Smooth muscle cell (in vitro differentiated cells): Measurements from ENCODE around the gene GOLGA8N. TPM values are rescaled to one million over a fixed set of nuclear protein-coding genes. Genes with fewer than 3 reads are reported as not detected.

Source experiments
- DNase-seq: peaks from one replicate; lab custom pipeline; 2025; ENCODE audit not compliant: unreplicated experiment; lab: John Stamatoyannopoulos, UW
- H2AFZ ChIP-seq: fragments of 200-600 bp; sonication (generic); 2 replicates; pipeline ENCODE4 v1.6.0; 2016; ENCODE audit warnings: antibody characterized with exemption, low read depth, mild to moderate bottlenecking
- H3F3A ChIP-seq: fragments of 200-600 bp; sonication (generic); 2 replicates; pipeline ENCODE4 v1.6.0; 2017; ENCODE audit warnings: antibody characterized with exemption, low read depth
- H3K27ac ChIP-seq: fragments of 200-600 bp; sonication (generic); 2 replicates; pipeline ENCODE4 v1.5.1; 2016; ENCODE audit warnings: low read depth, mild to moderate bottlenecking
- H3K27me3 ChIP-seq: fragments of 200-600 bp; sonication (generic); 2 replicates; pipeline ENCODE4 v1.6.1; 2016; ENCODE audit warnings: low read depth, mild to moderate bottlenecking
- H3K36me3 ChIP-seq: fragments of 200-600 bp; sonication (generic); 2 replicates; pipeline ENCODE4 v1.5.1; 2016; ENCODE audit warnings: low read depth
- H3K4me1 ChIP-seq: fragments of 200-600 bp; sonication (generic); 2 replicates; pipeline ENCODE4 v1.5.1; 2016; ENCODE audit warnings: low read depth
- H3K4me2 ChIP-seq: fragments of 200-600 bp; sonication (generic); 2 replicates; pipeline ENCODE4 v1.6.0; 2016; ENCODE audit warnings: mild to moderate bottlenecking
- H3K4me3 ChIP-seq: fragments of 200-600 bp; sonication (generic); 2 replicates; pipeline ENCODE4 v1.5.1; 2016; ENCODE audit warnings: mild to moderate bottlenecking
- H3K79me2 ChIP-seq: fragments of 200-600 bp; sonication (generic); 2 replicates; pipeline ENCODE4 v1.6.0; 2016; ENCODE audit warnings: low read depth, mild to moderate bottlenecking
- H3K9ac ChIP-seq: fragments of 200-600 bp; sonication (generic); 2 replicates; pipeline ENCODE4 v1.6.0; 2016; ENCODE audit warnings: low read depth
- H3K9me3 ChIP-seq: fragments of 200-600 bp; sonication (generic); replicated peaks from 2 replicates; pipeline ENCODE4 v1.5.1; 2016; ENCODE audit warnings: low read depth
- H4K20me1 ChIP-seq: fragments of 200-600 bp; sonication (generic); 2 replicates; pipeline ENCODE4 v1.6.0; 2016; ENCODE audit warnings: low read depth
- WGBS: methylation state at CpG from one replicate; pipeline ENCODE4 v1.1.7; 2016; ENCODE audit warnings: low lambda C conversion rate; 5-methylcytosine and 5-hydroxymethylcytosine counted together
- polyA plus RNA-seq: library from polyadenylated mRNA; unstranded; fragments of >200 nt; fragmentation: Nextera tagmentation; extraction: Ambion mirVana; gene quantifications from 2 replicates; pipeline ENCODE4 v1.2.1, GENCODE V29; 2016
- total RNA-seq: library from RNA; depleted of rRNA; stranded (reverse); fragments of >200 nt; gene quantifications from 2 replicates; pipeline ENCODE4 v1.2.3, GENCODE V29; 2014
- TF ChIP-seq, protein P1 (sequence below): fragments of 200-600 bp; sonication (generic); IDR thresholded peaks from 2 replicates; pipeline ENCODE4 v1.5.1; 2017; ENCODE audit warnings: borderline replicate concordance, mild to moderate bottlenecking, antibody characterized with exemption; ENCODE audit not compliant: insufficient read depth, poor library complexity, severe bottlenecking

The GOLGA8N gene
- total and polyA plus RNA-seq, 2 experiments from 2014 or later: 0.39 to 3.1 TPM

DNA sequence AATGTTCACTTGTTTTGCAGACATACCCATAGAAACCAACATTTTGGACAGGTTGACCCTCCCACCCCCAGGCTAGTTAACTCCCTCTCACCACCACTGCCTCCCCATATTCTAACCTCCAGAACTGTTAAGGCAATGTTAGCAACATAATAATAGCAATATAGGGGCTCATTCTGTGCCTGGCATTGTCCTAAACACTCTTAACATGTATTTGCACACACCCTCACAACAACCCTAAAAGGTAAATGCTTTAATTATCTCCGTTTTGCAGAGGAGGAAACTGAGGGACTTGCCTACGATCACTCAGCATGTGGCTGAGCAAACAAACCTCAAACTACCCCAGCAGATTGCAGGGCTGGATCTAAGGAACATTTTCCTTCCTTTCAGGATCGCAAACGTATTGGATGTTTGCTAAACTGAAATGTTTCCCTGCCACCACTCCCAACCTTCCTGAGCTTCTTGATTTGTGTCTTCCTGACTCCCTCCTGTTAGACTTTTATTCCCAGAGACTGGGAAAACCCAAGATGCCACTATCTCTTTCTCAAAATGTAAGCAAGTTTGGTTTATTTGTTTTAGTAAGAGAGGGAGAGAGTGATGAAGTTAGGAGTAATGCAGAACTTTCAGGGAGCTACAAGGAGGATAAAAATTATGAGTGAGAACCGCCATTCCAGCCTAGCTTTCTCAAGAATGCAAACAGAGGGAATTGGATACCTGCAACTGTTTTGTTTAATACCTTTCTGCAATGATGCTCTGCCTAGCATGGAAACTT lies 49.6 kb downstream of the GOLGA8N start:
- TF ChIP-seq, protein P1, sequence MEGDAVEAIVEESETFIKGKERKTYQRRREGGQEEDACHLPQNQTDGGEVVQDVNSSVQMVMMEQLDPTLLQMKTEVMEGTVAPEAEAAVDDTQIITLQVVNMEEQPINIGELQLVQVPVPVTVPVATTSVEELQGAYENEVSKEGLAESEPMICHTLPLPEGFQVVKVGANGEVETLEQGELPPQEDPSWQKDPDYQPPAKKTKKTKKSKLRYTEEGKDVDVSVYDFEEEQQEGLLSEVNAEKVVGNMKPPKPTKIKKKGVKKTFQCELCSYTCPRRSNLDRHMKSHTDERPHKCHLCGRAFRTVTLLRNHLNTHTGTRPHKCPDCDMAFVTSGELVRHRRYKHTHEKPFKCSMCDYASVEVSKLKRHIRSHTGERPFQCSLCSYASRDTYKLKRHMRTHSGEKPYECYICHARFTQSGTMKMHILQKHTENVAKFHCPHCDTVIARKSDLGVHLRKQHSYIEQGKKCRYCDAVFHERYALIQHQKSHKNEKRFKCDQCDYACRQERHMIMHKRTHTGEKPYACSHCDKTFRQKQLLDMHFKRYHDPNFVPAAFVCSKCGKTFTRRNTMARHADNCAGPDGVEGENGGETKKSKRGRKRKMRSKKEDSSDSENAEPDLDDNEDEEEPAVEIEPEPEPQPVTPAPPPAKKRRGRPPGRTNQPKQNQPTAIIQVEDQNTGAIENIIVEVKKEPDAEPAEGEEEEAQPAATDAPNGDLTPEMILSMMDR: no peak
- H2AFZ ChIP-seq: peak overlapping the region; percentile 32
- no peaks in the 10 kb centered on the region for H3K4me1 ChIP-seq
- no peaks in the 10 kb centered on the region for H4K20me1 ChIP-seq
- H3K36me3 ChIP-seq: no peaks in the 10 kb centered on the region
- H3K27ac ChIP-seq: no peak overlapping the region
- DNase-seq: no peak
- H3K79me2 ChIP-seq: no peaks in the 10 kb centered on the region
- WGBS: 67% methylated on average over 5 of the region's 5 CpGs
- no peaks in the 10 kb centered on the region for H3K27me3 ChIP-seq
- H3K4me2 ChIP-seq: no peak overlapping the region
- H3K9ac ChIP-seq: no peak overlapping the region
- no peaks in the 10 kb centered on the region for H3F3A ChIP-seq
- H3K4me3 ChIP-seq: no peak overlapping the region
- no peaks in the 10 kb centered on the region for H3K9me3 ChIP-seq

DNA sequence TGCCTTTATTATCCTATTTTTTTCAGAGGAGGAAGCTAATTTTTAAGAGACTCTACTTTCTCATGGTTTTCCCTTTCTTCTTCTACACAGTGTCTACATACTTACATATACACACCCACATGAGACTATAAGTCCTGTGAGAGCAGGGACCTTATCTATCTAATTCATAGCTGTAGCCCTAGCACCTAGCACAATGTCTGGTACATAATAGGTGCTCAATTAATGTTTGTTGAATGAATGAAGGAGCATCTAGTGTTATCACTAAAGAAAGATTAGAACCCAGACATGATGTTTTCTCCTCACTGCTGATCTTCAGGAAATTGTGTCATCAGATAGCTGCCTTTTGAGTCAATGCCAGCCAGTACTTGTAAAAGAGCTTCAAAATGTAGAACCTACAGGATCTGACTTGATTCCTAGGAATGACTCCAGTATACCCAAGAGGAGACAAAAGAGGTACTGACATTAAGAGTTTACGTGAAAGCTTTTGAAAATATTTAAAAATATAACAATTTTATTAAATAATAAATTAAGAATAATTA lies 50.7 kb downstream of the GOLGA8N start:
- H3K4me1 ChIP-seq: no peaks in the 10 kb centered on the region
- TF ChIP-seq, protein P1: no peak
- H3K4me3 ChIP-seq: no peak overlapping the region
- no peaks in the 10 kb centered on the region for H3K36me3 ChIP-seq
- no peak overlapping the region for H2AFZ ChIP-seq
- H3K27ac ChIP-seq: no peak overlapping the region
- no peaks in the 10 kb centered on the region for H3K9me3 ChIP-seq
- H3K9ac ChIP-seq: no peak overlapping the region
- DNase-seq: no peak
- H3K4me2 ChIP-seq: no peak overlapping the region
- H3K79me2 ChIP-seq: no peaks in the 10 kb centered on the region
- WGBS: 85% methylated on average over 1 of the region's 1 CpG
- no peaks in the 10 kb centered on the region for H4K20me1 ChIP-seq
- H3K27me3 ChIP-seq: no peaks in the 10 kb centered on the region
- H3F3A ChIP-seq: no peaks in the 10 kb centered on the region

DNA sequence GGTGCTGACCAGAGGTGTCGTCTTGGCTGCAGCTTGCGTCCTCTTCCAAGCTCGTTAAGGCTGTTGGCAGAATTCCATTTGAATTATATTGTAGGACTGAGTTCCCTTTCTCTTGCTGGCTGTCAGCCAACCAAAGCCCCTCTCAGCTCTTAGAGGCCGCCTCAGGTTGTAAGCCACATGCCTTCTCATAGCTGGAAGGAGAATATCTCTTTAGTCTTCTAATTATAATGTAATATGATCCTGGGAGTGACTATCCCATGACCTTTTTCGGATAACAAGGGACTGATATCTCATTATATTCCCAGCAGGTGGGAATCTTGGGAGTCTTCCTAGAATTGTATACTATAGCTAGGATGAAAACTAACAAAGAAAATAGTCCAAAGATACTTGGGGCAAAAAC lies 53.0 kb downstream of the GOLGA8N start:
- H3F3A ChIP-seq: no peaks in the 10 kb centered on the region
- H3K4me2 ChIP-seq: no peak overlapping the region
- no peak overlapping the region for H3K4me3 ChIP-seq
- no peak for DNase-seq
- no peak overlapping the region for H3K27ac ChIP-seq
- 74% methylated on average over 5 of the region's 5 CpGs for WGBS
- H3K79me2 ChIP-seq: no peaks in the 10 kb centered on the region
- no peak overlapping the region for H3K9ac ChIP-seq
- H3K4me1 ChIP-seq: no peaks in the 10 kb centered on the region
- H3K9me3 ChIP-seq: no peaks in the 10 kb centered on the region
- H3K36me3 ChIP-seq: no peaks in the 10 kb centered on the region
- H2AFZ ChIP-seq: no peak overlapping the region
- H4K20me1 ChIP-seq: no peaks in the 10 kb centered on the region
- no peaks in the 10 kb centered on the region for H3K27me3 ChIP-seq
- TF ChIP-seq, protein P1: no peak
